Upper lobe of left lung (tissue), 6 donors: ENCODE measurements around the gene SEMA6D. TPM values are rescaled to one million over a fixed set of nuclear protein-coding genes. Genes with fewer than 3 reads are reported as not detected.

Source experiments
- ATAC-seq, 2 donors: fragments of 200-7000 bp; cut with Tn5 transposase; one replicate each; pipeline ENCODE4 v1.9.1; 2022; ENCODE audit warnings: mild to moderate bottlenecking in 2 of 2, moderate library complexity in 2 of 2; ENCODE audit not compliant: low FRiP score in 2 of 2
- DNase-seq, 2 donors: peaks; one replicate each; pipeline ENCODE4 v3.0.0-alpha.2; 2019 to 2020
- H3K27ac ChIP-seq, 4 donors: fragments of 200-600 bp; sonication (generic); one replicate each; pipeline ENCODE4 v1.5.1; 2016 to 2019
- H3K27me3 ChIP-seq, 4 donors: fragments of 200-600 bp; sonication (generic); one replicate each; pipeline ENCODE4 v1.5.1; 2017 to 2019
- H3K36me3 ChIP-seq, 4 donors: fragments of 200-600 bp; sonication (generic); one replicate each; pipeline ENCODE4 v1.5.1; 2016 to 2019
- H3K4me1 ChIP-seq, 4 donors: fragments of 200-600 bp; sonication (generic); one replicate each; pipeline ENCODE4 v1.5.1; 2018 to 2019
- H3K4me3 ChIP-seq, 4 donors: fragments of 200-600 bp; sonication (generic); one replicate each; pipeline ENCODE4 v1.5.1; 2017 to 2019; ENCODE audit warnings: mild to moderate bottlenecking in 2 of 4, moderate library complexity in 1 of 4
- H3K9me3 ChIP-seq, 4 donors: fragments of 200-600 bp; sonication (generic); one replicate each; pipeline ENCODE4 v1.5.1; 2018 to 2019
- EP300 ChIP-seq, 4 donors: sonication (generic); formaldehyde crosslinking; IDR thresholded peaks; one replicate each; pipeline ENCODE4 v1.5.1; 2017; ENCODE audit warnings: antibody characterized with exemption in 4 of 4, control low read depth in 2 of 4
- POLR2A ChIP-seq, 4 donors: fragments of 450-650 bp; IDR thresholded peaks; one replicate each; pipeline ENCODE4 v1.5.1; 2016 to 2017; ENCODE audit warnings: antibody characterized with exemption in 4 of 4, mild to moderate bottlenecking in 2 of 4
- POLR2AphosphoS5 ChIP-seq, 2 donors: sonication (generic); formaldehyde crosslinking; IDR thresholded peaks; one replicate each; pipeline ENCODE4 v1.5.1; 2017; ENCODE audit warnings: antibody characterized with exemption in 2 of 2
- WGBS, 2 donors: methylation state at CpG; one replicate each; pipeline ENCODE4 v1.1.5; 2017 to 2018; 5-methylcytosine and 5-hydroxymethylcytosine counted together
- total RNA-seq, 6 donors: library from RNA; depleted of rRNA in 4 of 6; stranded (reverse); fragments of >200 nt in 4 of 6; gene quantifications; one replicate each; pipeline versions ENCODE4 v1.1.0 to v1.2.1, GENCODE V29; 2016 to 2021
- TF ChIP-seq, protein P1 (sequence below), 6 experiments: fragments of 450-650 bp in 4 of 6; fragments of 200-600 bp in 2 of 6; sonication (generic) in 2 of 6; IDR thresholded peaks; one replicate each; pipeline ENCODE4 v1.5.1; 2016 to 2019; ENCODE audit warnings: antibody characterized with exemption in 6 of 6
- donor health status: DM: no; HTN: no; CAD: no; lungs with moderate emphysema.
- donor health status: DM: no; HTN: yes; CAD: no; lungs with severe emphysema.

The SEMA6D gene
- total RNA-seq, 6 donors from 2014 or later = 6.9 to 10.5 (median 9.0) TPM

DNA sequence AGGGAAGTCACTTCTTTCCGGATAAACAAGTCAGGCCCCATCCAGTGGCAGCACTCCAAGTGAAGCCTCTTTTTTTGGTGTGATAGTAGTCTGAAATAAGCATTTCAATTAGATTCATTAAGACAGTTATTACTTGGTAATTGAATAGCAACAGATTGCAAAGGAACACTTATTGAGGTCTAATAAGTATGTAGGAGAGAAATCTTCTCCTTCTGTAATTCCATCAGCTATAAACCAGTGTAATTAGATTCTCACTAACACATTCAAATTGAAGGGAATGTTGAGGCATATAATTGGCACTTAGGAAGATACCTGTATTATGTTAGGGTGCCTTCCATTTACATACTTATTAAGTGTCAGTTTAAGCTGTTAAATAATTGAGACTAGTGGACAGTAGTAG is 73.9 kb downstream of the SEMA6D start:
- DNase-seq (no peak), ATAC-seq (no peak)
- Histone ChIP-seq H3K36me3 (no peaks in the 10 kb centered on the region), H3K4me3 (no peak overlapping the region), H3K27ac (no peak overlapping the region), H3K27me3 (no peaks in the 10 kb centered on the region), H3K4me1 (no peaks in the 10 kb centered on the region), H3K9me3 (no peaks in the 10 kb centered on the region)
- no peak for TF ChIP-seq EP300 (IDR thresholded peaks at IDR 0.05)
- 55 to 67% methylated on average over 1 of the region's 1 CpG for WGBS, 2 donors

DNA sequence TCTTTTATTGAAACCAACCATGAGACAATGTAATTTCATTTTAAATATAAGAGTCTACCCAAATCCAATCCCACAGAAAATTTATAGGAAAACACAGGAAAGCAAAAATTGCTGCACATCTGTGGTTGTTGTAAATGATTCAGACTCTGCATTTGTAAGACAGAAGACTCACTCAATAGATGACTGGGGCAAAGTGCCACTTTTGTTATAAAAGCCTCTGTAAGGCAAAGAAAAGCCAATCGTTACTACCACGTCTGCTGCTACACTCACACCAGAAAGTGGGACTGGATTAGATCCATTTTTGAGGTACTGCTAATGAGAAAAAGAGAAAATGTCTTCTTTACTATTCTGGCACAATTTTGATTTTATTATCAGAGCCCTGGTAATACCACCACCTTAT is 74.9 kb downstream of the SEMA6D start:
- TF ChIP-seq, protein P1, sequence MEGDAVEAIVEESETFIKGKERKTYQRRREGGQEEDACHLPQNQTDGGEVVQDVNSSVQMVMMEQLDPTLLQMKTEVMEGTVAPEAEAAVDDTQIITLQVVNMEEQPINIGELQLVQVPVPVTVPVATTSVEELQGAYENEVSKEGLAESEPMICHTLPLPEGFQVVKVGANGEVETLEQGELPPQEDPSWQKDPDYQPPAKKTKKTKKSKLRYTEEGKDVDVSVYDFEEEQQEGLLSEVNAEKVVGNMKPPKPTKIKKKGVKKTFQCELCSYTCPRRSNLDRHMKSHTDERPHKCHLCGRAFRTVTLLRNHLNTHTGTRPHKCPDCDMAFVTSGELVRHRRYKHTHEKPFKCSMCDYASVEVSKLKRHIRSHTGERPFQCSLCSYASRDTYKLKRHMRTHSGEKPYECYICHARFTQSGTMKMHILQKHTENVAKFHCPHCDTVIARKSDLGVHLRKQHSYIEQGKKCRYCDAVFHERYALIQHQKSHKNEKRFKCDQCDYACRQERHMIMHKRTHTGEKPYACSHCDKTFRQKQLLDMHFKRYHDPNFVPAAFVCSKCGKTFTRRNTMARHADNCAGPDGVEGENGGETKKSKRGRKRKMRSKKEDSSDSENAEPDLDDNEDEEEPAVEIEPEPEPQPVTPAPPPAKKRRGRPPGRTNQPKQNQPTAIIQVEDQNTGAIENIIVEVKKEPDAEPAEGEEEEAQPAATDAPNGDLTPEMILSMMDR (IDR thresholded peaks at IDR 0.05) = no peak
- TF ChIP-seq POLR2A (IDR thresholded peaks at IDR 0.05) = no peak
- no peak for TF ChIP-seq EP300 (IDR thresholded peaks at IDR 0.05)
- no peak for TF ChIP-seq POLR2AphosphoS5 (IDR thresholded peaks at IDR 0.05)
- Histone ChIP-seq H3K27ac (no peak overlapping the region), H3K27me3 (no peaks in the 10 kb centered on the region), H3K4me3 (no peak overlapping the region), H3K9me3 (no peaks in the 10 kb centered on the region), H3K36me3 (no peaks in the 10 kb centered on the region), H3K4me1 (no peaks in the 10 kb centered on the region)
- WGBS, 2 donors = 58 to 74% methylated on average over 2 of the region's 2 CpGs
- DNase-seq = no peak
- ATAC-seq = no peak

- TF ChIP-seq POLR2AphosphoS5 (IDR thresholded peaks at IDR 0.05) (no peak), EP300 (IDR thresholded peaks at IDR 0.05) (no peak)
- TF ChIP-seq, protein P1 (IDR thresholded peaks at IDR 0.05) = no peak
- Histone ChIP-seq H3K27ac (no peak overlapping the region), H3K27me3 (no peaks in the 10 kb centered on the region), H3K4me3 (no peak overlapping the region), H3K4me1 (no peaks in the 10 kb centered on the region), H3K9me3 (no peaks in the 10 kb centered on the region), H3K36me3 (no peaks in the 10 kb centered on the region)
- 68 to 73% methylated on average over 3 of the region's 3 CpGs for WGBS, 2 donors
- ATAC-seq (no peak), DNase-seq (no peak)
These were observed 77.1 kb downstream of the SEMA6D start for GRCh38 chr15:47794252-47794914.

DNA sequence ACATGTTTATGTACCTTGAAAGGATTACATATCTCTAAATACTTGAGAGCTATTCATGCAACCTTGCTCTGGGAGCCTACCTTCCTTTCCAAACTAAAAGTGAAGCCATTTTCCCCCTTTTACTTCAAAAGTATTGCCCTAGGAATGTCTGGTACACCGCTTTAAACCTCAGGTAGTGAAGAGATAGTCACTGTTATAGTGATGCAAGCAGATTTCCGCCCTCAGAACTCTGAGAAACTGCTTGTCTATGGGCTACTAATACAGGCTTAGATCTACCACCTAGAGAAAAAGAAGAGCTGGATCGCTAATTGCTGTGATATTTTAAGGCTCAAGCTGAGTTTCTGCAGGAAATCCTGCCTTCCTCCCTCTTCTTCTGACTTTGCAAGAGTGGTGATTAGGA is 78.6 kb downstream of the SEMA6D start:
- no peak for DNase-seq
- no peak for TF ChIP-seq EP300 (IDR thresholded peaks at IDR 0.05)
- no peak overlapping the region for H3K27ac ChIP-seq
- WGBS, 2 donors = 60% methylated on average over 2 to 3 of the region's 3 CpGs
- no peaks in the 10 kb centered on the region for H3K9me3 ChIP-seq
- H3K27me3 ChIP-seq = no peaks in the 10 kb centered on the region
- ATAC-seq = no peak
- H3K4me1 ChIP-seq = no peaks in the 10 kb centered on the region
- no peak overlapping the region for H3K4me3 ChIP-seq
- no peaks in the 10 kb centered on the region for H3K36me3 ChIP-seq

DNA sequence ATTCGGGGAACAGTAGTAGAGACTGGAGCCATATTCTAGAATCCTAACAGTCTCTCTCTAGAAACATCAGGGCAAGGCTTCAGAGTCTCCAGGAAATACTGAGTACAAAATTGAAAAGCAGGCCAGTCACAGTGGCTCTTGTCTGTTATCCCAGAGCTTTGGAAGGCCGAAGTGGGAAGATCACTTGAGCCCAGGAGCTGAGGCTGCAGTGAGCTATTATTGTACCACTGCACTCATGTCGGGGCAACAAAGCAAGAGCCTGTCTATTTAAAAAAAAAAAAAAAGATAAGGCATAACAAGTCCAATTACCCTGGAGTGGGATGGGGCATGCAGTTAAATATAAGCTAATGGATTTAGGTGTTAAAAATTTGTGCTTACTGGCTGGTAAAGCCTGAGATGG is 79.0 kb downstream of the SEMA6D start:
- ATAC-seq (no peak), DNase-seq (no peak)
- H3K9me3 ChIP-seq = no peaks in the 10 kb centered on the region
- H3K27me3 ChIP-seq = no peaks in the 10 kb centered on the region
- H3K4me3 ChIP-seq = no peak overlapping the region
- 49 to 53% methylated on average over 3 of the region's 3 CpGs for WGBS, 2 donors
- no peak overlapping the region for H3K27ac ChIP-seq
- H3K36me3 ChIP-seq = no peaks in the 10 kb centered on the region
- no peak for TF ChIP-seq EP300 (IDR thresholded peaks at IDR 0.05)
- TF ChIP-seq, protein P1 (IDR thresholded peaks at IDR 0.05) = no peak
- no peak for TF ChIP-seq POLR2AphosphoS5 (IDR thresholded peaks at IDR 0.05)
- no peak for TF ChIP-seq POLR2A (IDR thresholded peaks at IDR 0.05)
- H3K4me1 ChIP-seq = no peaks in the 10 kb centered on the region

DNA sequence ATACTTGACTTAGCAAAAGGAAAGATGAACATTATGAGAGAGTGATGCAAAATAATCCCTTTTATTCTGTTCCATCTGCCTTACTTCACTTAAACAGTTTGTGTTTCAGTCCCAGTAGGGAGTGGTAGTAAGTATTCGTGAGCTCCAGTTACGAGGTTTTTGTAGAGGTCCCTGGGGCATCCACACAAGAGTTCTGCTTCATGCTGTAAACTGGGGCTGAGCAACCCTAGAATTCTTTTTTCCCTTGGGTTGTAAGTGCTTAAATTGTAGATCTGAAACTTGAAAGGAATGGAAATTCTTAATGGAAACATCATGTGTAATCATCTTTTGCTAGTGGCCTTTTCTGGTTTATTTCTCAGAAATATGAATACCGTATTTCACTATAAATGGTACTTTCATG is 79.5 kb downstream of the SEMA6D start:
- H3K27ac ChIP-seq = no peak overlapping the region
- no peaks in the 10 kb centered on the region for H3K27me3 ChIP-seq
- H3K9me3 ChIP-seq = no peaks in the 10 kb centered on the region
- DNase-seq (no peak), ATAC-seq (no peak)
- H3K4me1 ChIP-seq = no peaks in the 10 kb centered on the region
- 84 to 88% methylated on average over 3 of the region's 3 CpGs for WGBS, 2 donors
- no peaks in the 10 kb centered on the region for H3K36me3 ChIP-seq
- TF ChIP-seq POLR2AphosphoS5 (IDR thresholded peaks at IDR 0.05) (no peak), POLR2A (IDR thresholded peaks at IDR 0.05) (no peak), EP300 (IDR thresholded peaks at IDR 0.05) (no peak)
- TF ChIP-seq, protein P1 (IDR thresholded peaks at IDR 0.05) = no peak
- no peak overlapping the region for H3K4me3 ChIP-seq
